ENCODE data around the gene GPC6. TPM values are rescaled to one million over a fixed set of nuclear protein-coding genes. Genes with fewer than 3 reads are reported as not detected.

The GPC6 gene
- polyA plus RNA-seq, 1 donor (not counting 4 experiments of a cell fraction or from before 2014, with no cell fraction given) = 0.42 TPM

DNA sequence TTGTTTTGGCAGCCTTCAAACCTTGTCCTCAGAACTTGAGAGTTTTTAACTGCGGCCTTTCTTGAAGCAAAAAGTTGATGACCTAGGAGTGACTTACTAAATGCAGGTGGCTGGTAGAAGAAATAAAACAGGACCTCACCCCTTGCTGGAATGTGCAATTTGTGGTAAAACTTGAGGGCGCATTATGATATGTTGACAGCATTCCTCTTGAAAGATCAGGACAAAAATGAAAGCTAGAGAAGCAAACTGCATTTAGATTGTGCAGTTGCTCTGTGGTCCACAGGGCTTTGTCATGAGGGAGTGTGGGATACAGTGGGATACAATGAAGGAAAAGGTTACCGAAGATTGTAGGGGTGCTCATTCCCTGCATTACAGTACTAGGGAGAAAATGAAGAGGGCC is 504.2 kb downstream of the GPC6 start:
- FAIRE-seq = no peak
- Histone ChIP-seq H3K9ac (ENCODE audit: control insufficient read depth, extremely low read depth, insufficient read depth, low read length) (no peak overlapping the region), H3K79me2 (ENCODE audit: control insufficient read depth, insufficient read depth, low read length) (no peaks in the 10 kb centered on the region), H3K9me3 (ENCODE audit: control insufficient read depth, low read depth, low read length) (no peaks in the 10 kb centered on the region), H3K27me3 (ENCODE audit: control insufficient read depth, extremely low read depth, insufficient read depth, low read length) (no peaks in the 10 kb centered on the region), H3K36me3 (ENCODE audit: control insufficient read depth in 2 of 2, extremely low read depth in 1 of 2, insufficient read depth in 2 of 2, low read length in 2 of 2) (no peaks in the 10 kb centered on the region), H3K9me1 (ENCODE audit: control insufficient read depth, extremely low read depth, insufficient read depth, low read length) (no peaks in the 10 kb centered on the region), H3K4me1 (ENCODE audit: control insufficient read depth, extremely low read depth, insufficient read depth, low read length) (no peaks in the 10 kb centered on the region), H3K27ac (ENCODE audit: control insufficient read depth, insufficient read depth, low read length) (no peak overlapping the region), H3K4me3 (ENCODE audit: control insufficient read depth in 2 of 3, extremely low read depth in 1 of 3, insufficient read depth in 2 of 3, low read depth in 1 of 3, low read length in 3 of 3) (no peak overlapping the region), H2AFZ (ENCODE audit: control insufficient read depth, low read length) (no peak overlapping the region), H3K4me2 (ENCODE audit: control insufficient read depth, extremely low read depth, insufficient read depth, low read depth, low read length) (no peak overlapping the region), H4K20me1 (ENCODE audit: control insufficient read depth, extremely low read depth, insufficient read depth, low read length) (no peaks in the 10 kb centered on the region)
- dilution Hi-C loops (cut with MboI; ENCODE audit: extremely low pct_ligation_motif_present, low sequenced_read_pairs) = no loop called here
- DNase-seq (ENCODE audit: low read depth, low spot score) = no peak
- TF ChIP-seq, protein P1, sequence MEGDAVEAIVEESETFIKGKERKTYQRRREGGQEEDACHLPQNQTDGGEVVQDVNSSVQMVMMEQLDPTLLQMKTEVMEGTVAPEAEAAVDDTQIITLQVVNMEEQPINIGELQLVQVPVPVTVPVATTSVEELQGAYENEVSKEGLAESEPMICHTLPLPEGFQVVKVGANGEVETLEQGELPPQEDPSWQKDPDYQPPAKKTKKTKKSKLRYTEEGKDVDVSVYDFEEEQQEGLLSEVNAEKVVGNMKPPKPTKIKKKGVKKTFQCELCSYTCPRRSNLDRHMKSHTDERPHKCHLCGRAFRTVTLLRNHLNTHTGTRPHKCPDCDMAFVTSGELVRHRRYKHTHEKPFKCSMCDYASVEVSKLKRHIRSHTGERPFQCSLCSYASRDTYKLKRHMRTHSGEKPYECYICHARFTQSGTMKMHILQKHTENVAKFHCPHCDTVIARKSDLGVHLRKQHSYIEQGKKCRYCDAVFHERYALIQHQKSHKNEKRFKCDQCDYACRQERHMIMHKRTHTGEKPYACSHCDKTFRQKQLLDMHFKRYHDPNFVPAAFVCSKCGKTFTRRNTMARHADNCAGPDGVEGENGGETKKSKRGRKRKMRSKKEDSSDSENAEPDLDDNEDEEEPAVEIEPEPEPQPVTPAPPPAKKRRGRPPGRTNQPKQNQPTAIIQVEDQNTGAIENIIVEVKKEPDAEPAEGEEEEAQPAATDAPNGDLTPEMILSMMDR (optimal IDR thresholded peaks at IDR 0.05 in 1 of 3, IDR thresholded peaks at IDR 0.05 in 1 of 3, conservative IDR thresholded peaks at IDR 0.05 in 1 of 3; ENCODE audit: extremely low read depth in 1 of 3, insufficient read depth in 2 of 3, low read length in 3 of 3) = no peak
- no peak for TF ChIP-seq EZH2 (IDR thresholded peaks at IDR 0.05; ENCODE audit: low read length)

DNA sequence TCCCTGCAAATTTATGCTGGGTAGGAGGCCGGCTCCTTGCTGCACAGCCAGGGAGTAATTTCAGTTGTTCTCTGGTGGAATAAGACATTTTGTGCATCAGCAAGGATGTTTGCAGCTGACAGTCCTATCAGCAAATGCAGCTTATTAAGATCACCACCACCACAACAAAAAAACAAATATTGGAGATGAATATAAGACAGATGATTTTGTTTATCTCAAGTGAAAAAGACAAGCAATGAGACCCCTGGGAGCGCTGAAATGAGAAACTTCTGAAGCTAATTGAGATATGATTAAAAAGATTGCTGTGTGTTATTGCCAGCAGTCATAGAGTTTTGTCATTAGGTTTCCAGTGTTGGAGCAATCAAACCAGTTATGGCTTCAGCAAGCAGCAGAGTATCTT is 505.6 kb downstream of the GPC6 start:
- Histone ChIP-seq H3K4me3 (ENCODE audit: control insufficient read depth in 2 of 3, extremely low read depth in 1 of 3, insufficient read depth in 2 of 3, low read depth in 1 of 3, low read length in 3 of 3) (no peak overlapping the region), H3K9me3 (ENCODE audit: control insufficient read depth, low read depth, low read length) (no peaks in the 10 kb centered on the region), H3K9me1 (ENCODE audit: control insufficient read depth, extremely low read depth, insufficient read depth, low read length) (no peaks in the 10 kb centered on the region), H2AFZ (ENCODE audit: control insufficient read depth, low read length) (no peak overlapping the region), H3K36me3 (ENCODE audit: control insufficient read depth in 2 of 2, extremely low read depth in 1 of 2, insufficient read depth in 2 of 2, low read length in 2 of 2) (no peaks in the 10 kb centered on the region), H3K4me2 (ENCODE audit: control insufficient read depth, extremely low read depth, insufficient read depth, low read depth, low read length) (no peak overlapping the region), H3K9ac (ENCODE audit: control insufficient read depth, extremely low read depth, insufficient read depth, low read length) (no peak overlapping the region), H3K4me1 (ENCODE audit: control insufficient read depth, extremely low read depth, insufficient read depth, low read length) (no peaks in the 10 kb centered on the region), H4K20me1 (ENCODE audit: control insufficient read depth, extremely low read depth, insufficient read depth, low read length) (no peaks in the 10 kb centered on the region), H3K27ac (ENCODE audit: control insufficient read depth, insufficient read depth, low read length) (no peak overlapping the region), H3K79me2 (ENCODE audit: control insufficient read depth, insufficient read depth, low read length) (no peaks in the 10 kb centered on the region), H3K27me3 (ENCODE audit: control insufficient read depth, extremely low read depth, insufficient read depth, low read length) (no peaks in the 10 kb centered on the region)
- TF ChIP-seq EZH2 (IDR thresholded peaks at IDR 0.05; ENCODE audit: low read length) = no peak
- TF ChIP-seq, protein P1 (optimal IDR thresholded peaks at IDR 0.05 in 1 of 3, IDR thresholded peaks at IDR 0.05 in 1 of 3, conservative IDR thresholded peaks at IDR 0.05 in 1 of 3; ENCODE audit: extremely low read depth in 1 of 3, insufficient read depth in 2 of 3, low read length in 3 of 3) = no peak
- FAIRE-seq (no peak), DNase-seq (ENCODE audit: low read depth, low spot score) (no peak)
- dilution Hi-C loops (cut with MboI; ENCODE audit: extremely low pct_ligation_motif_present, low sequenced_read_pairs) = no loop called here

Data from keratinocyte (primary cell).